ENCODE measurements around the gene GMCL2.

The GMCL2 gene

DNA sequence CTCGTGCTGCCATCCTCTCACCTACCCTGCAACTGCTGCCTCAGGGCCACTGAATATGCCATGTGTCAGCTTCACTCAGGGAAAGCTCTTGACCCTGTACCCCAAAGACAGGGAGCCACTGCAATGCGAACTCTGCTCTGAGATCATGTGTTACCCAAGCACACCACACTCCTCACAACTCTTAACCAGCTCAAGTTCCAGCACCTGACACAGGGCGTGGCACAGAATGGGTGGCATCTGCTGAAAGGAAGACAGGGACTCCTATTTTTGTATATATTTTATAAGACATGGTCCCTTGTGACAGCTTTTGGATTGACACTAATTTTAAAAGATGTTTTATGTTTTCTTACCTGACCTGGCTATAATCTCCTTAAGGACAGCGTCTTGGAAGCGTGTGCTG, 34.7 kb upstream of the GMCL2 start:
- DNase-seq (ENCODE audit: low read depth): no peak

GRCh38 chr5:178221282-178221681, 34.1 kb upstream of the GMCL2 start:
- DNase-seq (ENCODE audit: low read depth): no peak

DNA sequence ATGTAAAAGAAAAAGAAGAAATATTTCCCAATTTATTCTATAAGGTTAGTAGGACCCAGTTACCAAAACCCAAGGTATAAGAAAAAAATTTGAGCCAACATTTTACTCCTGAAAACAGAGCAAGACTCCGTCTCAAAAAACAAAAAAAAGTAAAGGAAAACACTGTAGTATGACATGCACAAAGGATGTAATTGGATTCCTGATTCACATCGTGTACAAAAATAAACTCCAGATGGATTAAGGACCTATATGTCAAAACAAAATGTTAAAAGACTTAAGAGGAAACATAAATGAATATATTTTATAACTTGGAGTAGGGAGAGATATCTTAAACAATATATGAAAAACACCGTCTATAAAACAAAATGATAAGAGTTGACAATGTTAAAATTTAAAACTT, 31.7 kb upstream of the GMCL2 start:
- no peak for DNase-seq (ENCODE audit: low read depth)

DNA sequence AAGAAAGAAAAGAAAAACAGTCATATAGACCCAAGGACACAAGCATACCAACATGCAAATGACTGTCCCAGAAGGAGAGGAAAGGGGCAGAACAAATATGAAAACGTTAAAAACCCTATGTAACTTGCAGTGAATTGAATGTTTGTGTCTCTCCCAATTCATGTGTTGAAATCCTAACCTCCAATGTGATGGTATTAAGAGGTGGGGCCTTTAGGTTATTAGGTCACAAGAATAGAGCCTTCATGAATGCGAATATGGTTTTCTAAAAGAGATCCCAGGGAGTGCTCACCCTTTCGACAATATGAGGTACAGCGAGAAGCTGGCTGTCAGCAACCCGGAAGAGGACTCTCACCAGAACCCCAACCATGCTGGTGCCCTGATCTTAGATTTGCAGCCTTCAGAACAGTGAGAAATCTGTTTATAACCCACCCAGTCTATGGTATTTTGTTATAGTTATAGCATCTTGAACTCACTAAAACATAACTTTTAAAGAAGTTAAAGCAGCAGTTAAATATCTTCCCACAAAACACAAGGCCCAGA, 31.1 kb upstream of the GMCL2 start:
- DNase-seq (ENCODE audit: low read depth): no peak

- no peak for DNase-seq (ENCODE audit: low read depth)
Measured at GRCh38 chr5:178216779-178217178, 29.6 kb upstream of the GMCL2 start.

- no peak for DNase-seq (ENCODE audit: low read depth)
Measured at GRCh38 chr5:178216088-178216534, 28.9 kb upstream of the GMCL2 start.

DNA sequence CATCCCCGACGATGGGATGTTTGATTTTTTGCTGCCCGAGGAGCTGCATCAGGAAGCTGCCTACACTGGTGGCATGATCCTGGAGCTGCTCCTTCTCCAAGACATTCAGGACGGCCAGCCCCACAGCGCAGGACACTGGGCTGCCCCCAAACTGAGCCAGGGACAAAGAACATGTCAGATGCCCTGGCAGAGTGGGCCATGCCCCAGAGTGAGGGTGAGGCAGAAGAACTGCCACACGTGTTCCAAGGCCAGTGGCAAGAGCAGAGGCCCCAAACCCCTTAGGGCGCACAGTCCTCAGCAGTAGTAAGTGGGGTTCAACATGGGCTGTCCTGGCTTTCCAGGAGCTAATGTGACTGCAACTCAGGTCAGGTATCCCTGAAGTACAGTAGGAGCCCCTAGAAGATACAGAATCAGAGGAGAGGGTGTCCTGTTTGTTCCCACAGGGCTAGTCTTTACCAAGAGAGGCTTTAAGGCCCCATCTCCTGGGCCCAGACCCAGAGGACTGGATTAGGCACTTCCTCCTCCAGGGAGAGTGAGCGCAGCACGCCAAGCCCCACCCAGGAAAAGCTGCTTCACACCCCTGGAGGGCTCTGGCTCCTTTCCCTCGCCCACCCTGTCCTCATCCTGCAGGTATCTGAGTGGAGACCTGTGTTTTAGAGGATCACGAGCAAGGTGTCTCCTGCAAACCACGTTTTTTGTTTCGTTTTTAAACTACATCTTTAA, 28.3 kb upstream of the GMCL2 start:
- DNase-seq (ENCODE audit: low read depth): no peak

GRCh38 chr5:178214160-178214803, 27.1 kb upstream of the GMCL2 start:
- no peak for DNase-seq (ENCODE audit: low read depth)

DNA sequence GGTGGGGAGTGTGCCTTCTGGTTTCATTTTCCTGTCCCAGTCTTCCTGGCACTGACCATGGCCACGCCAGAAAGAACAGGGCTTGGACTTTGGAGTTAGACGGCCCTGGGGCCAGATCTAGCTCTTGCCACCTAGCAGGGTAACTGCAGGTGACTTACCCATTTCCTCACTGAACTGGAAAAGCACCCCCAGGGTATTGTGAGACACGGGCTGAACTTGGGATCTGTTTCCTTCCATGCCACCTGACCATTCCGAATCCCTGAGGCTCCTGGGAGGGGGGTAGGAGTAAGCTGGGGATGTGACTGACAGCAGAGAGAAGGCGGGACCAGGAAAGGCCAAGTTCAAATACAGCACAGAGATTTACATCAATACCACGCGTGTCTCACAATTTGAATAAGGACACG, 26.6 kb upstream of the GMCL2 start:
- DNase-seq (ENCODE audit: low read depth): no peak

DNA sequence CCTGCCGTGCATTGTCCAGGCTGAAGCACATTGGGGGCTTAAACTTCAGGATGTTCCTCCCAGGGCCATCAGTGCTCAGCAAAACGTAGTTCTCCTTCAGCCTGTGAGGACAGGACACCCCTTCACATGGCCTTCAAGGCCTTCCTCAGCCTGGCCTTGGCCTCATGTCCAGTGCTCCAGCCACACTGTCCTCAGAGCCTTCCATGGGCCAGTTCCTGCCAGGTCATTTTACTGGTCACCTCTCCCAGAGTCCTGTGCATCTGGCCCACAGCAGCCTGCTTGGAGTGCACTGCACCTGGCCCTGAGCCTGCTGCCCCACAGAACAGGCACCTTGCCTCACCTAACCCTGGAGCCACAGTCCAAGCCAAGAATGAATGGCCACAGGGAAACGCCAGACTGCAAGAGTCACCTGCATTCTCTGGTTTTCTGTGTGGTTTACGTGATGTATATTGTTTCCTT, 25.9 kb upstream of the GMCL2 start:
- DNase-seq (ENCODE audit: low read depth): no peak

DNA sequence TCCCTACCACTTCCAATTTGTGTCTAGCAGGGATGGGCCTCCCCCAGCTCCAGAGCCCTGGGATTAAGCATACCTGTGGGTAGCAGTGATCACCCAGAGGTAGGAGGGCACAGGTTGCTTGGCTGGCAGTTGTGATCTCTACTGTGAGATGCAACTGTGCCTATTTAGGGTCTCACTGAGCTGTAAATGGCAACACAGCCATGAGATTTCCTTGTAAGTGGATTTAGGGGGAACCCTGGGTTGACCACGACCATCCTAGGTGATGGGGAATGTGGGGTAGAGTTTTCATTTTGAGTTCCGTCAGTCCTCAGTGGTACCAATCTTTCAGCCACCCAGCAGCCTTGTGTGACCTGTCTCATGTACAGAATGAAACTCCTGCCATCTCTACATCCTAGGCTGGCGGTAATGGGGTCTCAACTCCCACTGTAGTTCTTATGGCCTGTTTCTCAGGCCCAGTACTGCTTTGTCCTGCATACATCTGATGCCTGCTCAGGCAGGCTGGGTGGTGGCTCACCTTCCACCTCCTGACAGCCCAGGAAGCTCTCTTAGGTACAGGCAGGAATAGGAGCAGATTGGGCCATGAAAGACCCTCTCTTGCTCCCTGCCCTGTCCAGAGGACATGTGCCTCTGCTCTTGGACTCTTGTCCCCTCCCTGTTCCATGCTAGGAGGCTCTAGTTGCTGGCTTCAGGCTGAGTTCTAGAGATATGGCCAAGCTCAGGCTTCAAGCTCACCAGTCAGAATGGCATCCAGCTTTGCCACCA, 25.3 kb upstream of the GMCL2 start:
- no peak for DNase-seq (ENCODE audit: low read depth)

GRCh38 chr5:178211095-178212048, 24.2 kb upstream of the GMCL2 start:
- DNase-seq (ENCODE audit: low read depth): no peak

DNA sequence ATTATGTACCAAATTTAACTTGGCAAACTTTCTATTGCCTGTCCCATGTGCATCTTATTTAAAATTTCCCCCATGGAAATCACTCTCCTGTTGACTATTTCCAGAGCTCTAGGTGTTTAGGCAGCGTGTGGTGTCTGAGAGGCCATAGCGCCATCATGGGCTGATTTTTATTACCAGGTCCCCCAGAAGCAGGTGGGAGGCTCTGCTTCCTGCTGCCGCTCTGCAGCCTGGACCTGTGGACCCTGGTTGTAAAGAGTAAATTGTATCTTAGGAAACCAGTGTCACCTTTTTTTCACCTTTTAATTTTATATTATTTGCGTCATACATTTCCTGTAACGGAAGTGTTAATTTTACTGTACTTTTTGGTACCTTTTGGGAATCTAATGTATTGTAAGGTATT, 23.5 kb upstream of the GMCL2 start:
- no peak for DNase-seq (ENCODE audit: low read depth)

- no peak for DNase-seq (ENCODE audit: low read depth)
Measured at GRCh38 chr5:178210073-178210535, 22.9 kb upstream of the GMCL2 start.

DNA sequence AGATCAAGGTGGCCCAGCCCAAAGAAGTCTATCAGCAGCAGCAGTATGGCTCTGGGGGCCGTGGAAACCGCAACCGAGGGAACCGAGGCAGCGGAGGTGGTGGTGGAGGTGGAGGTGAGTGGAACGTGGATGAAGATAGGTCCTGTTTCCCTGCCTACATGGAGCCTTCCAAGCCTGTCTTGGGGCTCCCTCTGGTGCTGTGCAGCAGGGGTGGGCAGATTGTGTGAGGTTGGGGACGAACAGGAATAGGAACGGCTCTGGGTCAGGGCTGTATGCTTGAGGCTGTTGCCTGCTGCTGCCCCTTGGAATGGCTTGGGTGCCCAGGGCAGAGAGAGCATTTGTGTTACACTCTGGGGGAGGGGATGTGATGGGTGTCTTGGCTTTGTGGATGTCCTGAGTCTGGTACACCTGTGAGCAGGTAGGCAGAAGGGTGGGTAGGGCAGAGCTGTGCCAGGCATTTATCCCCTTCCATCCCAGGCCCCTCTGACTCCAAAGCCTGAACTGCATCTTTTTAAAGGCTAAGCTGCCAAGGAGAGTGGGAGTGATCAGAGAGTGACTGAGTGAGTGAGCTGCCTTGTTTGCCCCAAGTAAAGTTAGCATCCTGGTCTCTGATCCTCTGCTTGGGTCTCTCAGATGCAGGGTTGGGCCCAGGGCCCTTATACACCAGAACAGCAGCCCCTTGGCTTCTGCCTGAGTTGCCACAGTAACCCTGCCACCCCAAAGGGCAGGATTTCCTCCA, 22.3 kb upstream of the GMCL2 start:
- no peak for DNase-seq (ENCODE audit: low read depth)

GRCh38 chr5:178208540-178209227, 21.5 kb upstream of the GMCL2 start:
- no peak for DNase-seq (ENCODE audit: low read depth)

DNA sequence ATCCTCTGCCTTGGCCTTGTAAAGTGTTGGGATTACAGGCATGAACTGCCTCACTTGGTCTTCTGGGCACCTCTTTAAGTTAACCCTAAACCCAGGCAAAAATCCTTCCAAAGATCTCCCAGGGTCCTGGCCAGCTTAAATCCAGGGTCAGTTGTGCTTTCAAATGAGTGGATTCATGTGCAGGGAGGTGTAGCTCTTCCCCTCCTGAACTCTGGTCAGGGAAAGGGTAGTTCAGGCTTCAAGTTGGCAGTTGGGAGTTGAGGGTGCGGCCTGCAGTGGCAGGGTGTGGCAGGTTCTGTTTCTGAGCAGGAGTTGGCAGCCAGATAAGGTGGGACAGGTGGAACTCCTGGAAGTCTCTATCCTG, 20.7 kb upstream of the GMCL2 start:
- no peak for DNase-seq (ENCODE audit: low read depth)

- no peak for DNase-seq (ENCODE audit: low read depth)
Measured at GRCh38 chr5:178207183-178207916, 20.2 kb upstream of the GMCL2 start.

Measured in activated T-cell treated with anti-CD3 and anti-CD28 coated beads for 1 hour (primary cell).